MM.1S (cell line): Measurements from ENCODE around the gene TARBP1.

Experiments used
- DNase-seq: peaks from one replicate; pipeline ENCODE4 v3.0.0-alpha.2; 2015
- H2AFZ ChIP-seq: fragments of 300-600 bp; sonication (generic); 2 replicates; pipeline ENCODE4 v1.6.0; 2016; ENCODE audit warnings: antibody characterized with exemption, low read length
- H3F3A ChIP-seq: fragments of 300-600 bp; sonication (generic); 2 replicates; pipeline ENCODE4 v1.6.1; 2016; ENCODE audit warnings: mild to moderate bottlenecking, antibody characterized with exemption, low read length, moderate library complexity, mixed read lengths; ENCODE audit not compliant: insufficient read depth
- H3K27ac ChIP-seq: fragments of 300-600 bp; sonication (generic); 2 replicates; pipeline ENCODE4 v1.5.1; 2016; ENCODE audit warnings: mild to moderate bottlenecking, low read length
- H3K27me3 ChIP-seq: fragments of 300-600 bp; sonication (generic); replicated peaks from 2 replicates; pipeline ENCODE4 v1.6.0; 2016; ENCODE audit warnings: low read length; ENCODE audit not compliant: insufficient read depth
- H3K36me3 ChIP-seq: fragments of 300-600 bp; sonication (generic); replicated peaks from 2 replicates; pipeline ENCODE4 v1.6.1; 2016; ENCODE audit warnings: mild to moderate bottlenecking, low read length, mixed read lengths; ENCODE audit not compliant: insufficient read depth
- H3K4me1 ChIP-seq: fragments of 300-600 bp; sonication (generic); 2 replicates; pipeline ENCODE4 v1.6.1; 2016; ENCODE audit warnings: low read length, mixed read lengths
- H3K4me2 ChIP-seq: fragments of 300-600 bp; sonication (generic); 2 replicates; pipeline ENCODE4 v1.6.0; 2016; ENCODE audit warnings: low read depth, low read length
- H3K4me3 ChIP-seq: fragments of 300-600 bp; sonication (generic); 2 replicates; pipeline ENCODE4 v1.5.1; 2016; ENCODE audit warnings: low read length, mixed read lengths
- H3K79me2 ChIP-seq: fragments of 300-600 bp; sonication (generic); 2 replicates; pipeline ENCODE4 v1.6.1; 2016; ENCODE audit warnings: mixed run types, low read length, mixed read lengths
- H3K9ac ChIP-seq: fragments of 300-600 bp; sonication (generic); 2 replicates; pipeline ENCODE4 v1.6.1; 2016; ENCODE audit warnings: low read length, mixed read lengths
- H3K9me2 ChIP-seq: fragments of 300-600 bp; sonication (generic); replicated peaks from 2 replicates; pipeline ENCODE4 v1.6.1; 2016; ENCODE audit warnings: mild to moderate bottlenecking, low read length, mixed read lengths; ENCODE audit not compliant: insufficient read depth
- H3K9me3 ChIP-seq: fragments of 300-600 bp; sonication (generic); replicated peaks from 2 replicates; pipeline ENCODE4 v1.6.1; 2016; ENCODE audit warnings: mild to moderate bottlenecking, low read length, mixed read lengths; ENCODE audit not compliant: insufficient read depth
- H4K20me1 ChIP-seq: fragments of 300-600 bp; sonication (generic); 2 replicates; pipeline ENCODE4 v1.6.1; 2016; ENCODE audit warnings: mild to moderate bottlenecking, low read length, moderate library complexity, mixed read lengths; ENCODE audit not compliant: insufficient read depth
- EZH2 ChIP-seq: fragments of 300-600 bp; sonication (generic); optimal IDR thresholded peaks from 2 replicates; pipeline ENCODE3; 2017; ENCODE audit warnings: low read depth, mild to moderate bottlenecking, antibody characterized with exemption, low read length, mixed read lengths
- EZH2phosphoT487 ChIP-seq: fragments of 300-600 bp; sonication (generic); IDR thresholded peaks from 2 replicates; pipeline ENCODE4 v1.6.1; 2018; ENCODE audit warnings: antibody characterized with exemption, low read length
- TF ChIP-seq, protein P1 (sequence below): fragments of 300-600 bp; sonication (generic); IDR thresholded peaks from 2 replicates; pipeline ENCODE4 v1.5.1; 2016; ENCODE audit warnings: antibody characterized with exemption, low read length, mixed read lengths

The TARBP1 gene

DNA sequence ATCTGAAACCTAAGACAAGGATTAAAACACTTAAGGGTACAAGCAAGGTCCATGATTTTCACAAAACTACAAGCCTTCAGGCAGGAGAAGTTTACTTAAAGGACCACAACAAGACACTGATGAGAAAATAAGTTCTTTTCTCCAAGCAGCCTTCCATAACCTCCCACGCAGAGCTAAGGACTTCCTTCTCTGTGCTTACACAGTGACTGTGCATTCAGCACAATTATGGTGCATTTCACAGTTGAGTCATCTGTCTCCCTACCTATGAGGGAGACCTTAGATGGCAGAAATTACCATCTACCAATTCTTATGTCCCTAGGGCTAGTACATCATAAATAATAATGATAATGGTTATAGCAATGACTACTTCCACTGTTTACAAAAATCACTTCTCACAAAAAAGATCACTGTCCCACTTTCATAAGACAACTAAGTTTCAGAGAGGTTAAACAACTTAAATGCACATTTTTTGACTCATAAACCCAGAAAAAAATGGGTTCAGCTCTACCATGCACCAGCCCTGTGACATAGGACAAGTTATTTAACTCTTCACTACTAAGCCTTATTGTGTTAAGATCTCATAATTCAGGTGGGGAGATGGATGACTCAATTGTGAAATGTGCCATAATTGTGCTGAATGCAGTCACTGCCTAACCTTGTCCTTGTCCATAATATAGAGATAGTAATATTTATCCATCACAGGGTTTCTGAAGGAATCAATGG, 45.3 kb downstream of the TARBP1 start:
- Histone ChIP-seq H3K9me3 (no peaks in the 10 kb centered on the region), H3K9ac (no peak overlapping the region), H3K4me2 (no peak overlapping the region), H3K27ac (no peak overlapping the region), H3K27me3 (no peaks in the 10 kb centered on the region), H3F3A (no peaks in the 10 kb centered on the region), H2AFZ (no peak overlapping the region), H3K4me3 (no peak overlapping the region), H3K9me2 (no peaks in the 10 kb centered on the region), H3K36me3 (no peaks in the 10 kb centered on the region), H3K4me1 (no peaks in the 10 kb centered on the region), H4K20me1 (no peaks in the 10 kb centered on the region), H3K79me2 (no peaks in the 10 kb centered on the region)
- no peak for DNase-seq
- TF ChIP-seq, protein P1, sequence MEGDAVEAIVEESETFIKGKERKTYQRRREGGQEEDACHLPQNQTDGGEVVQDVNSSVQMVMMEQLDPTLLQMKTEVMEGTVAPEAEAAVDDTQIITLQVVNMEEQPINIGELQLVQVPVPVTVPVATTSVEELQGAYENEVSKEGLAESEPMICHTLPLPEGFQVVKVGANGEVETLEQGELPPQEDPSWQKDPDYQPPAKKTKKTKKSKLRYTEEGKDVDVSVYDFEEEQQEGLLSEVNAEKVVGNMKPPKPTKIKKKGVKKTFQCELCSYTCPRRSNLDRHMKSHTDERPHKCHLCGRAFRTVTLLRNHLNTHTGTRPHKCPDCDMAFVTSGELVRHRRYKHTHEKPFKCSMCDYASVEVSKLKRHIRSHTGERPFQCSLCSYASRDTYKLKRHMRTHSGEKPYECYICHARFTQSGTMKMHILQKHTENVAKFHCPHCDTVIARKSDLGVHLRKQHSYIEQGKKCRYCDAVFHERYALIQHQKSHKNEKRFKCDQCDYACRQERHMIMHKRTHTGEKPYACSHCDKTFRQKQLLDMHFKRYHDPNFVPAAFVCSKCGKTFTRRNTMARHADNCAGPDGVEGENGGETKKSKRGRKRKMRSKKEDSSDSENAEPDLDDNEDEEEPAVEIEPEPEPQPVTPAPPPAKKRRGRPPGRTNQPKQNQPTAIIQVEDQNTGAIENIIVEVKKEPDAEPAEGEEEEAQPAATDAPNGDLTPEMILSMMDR = no peak
- no peak for TF ChIP-seq EZH2
- TF ChIP-seq EZH2phosphoT487 = no peak

DNA sequence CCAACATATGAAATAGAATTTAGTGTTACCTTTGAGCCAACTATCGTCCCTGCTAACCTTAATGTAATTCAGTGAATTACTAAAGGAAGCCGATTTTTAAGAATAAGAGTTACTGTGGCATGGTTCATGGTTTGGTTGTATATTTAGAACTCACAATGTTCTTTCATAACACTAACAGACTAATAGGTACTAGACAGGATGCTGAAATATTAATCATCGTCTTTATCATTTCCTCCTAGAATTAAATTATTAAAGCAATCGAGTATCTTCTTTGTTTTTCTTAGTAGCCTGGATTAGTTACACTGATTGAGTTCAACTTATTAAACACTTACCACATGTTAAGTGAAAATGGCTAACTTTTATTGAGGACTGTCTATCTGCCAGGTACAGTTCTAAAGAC, 47.7 kb downstream of the TARBP1 start:
- H3K4me3 ChIP-seq = no peak overlapping the region
- H3K79me2 ChIP-seq = no peaks in the 10 kb centered on the region
- TF ChIP-seq EZH2 = no peak
- TF ChIP-seq EZH2phosphoT487 = no peak
- TF ChIP-seq, protein P1 = no peak
- H3K4me2 ChIP-seq = no peak overlapping the region
- H3K36me3 ChIP-seq = no peaks in the 10 kb centered on the region
- no peaks in the 10 kb centered on the region for H3K4me1 ChIP-seq
- no peaks in the 10 kb centered on the region for H3K9me2 ChIP-seq
- no peaks in the 10 kb centered on the region for H4K20me1 ChIP-seq
- H3K27ac ChIP-seq = no peak overlapping the region
- H3K27me3 ChIP-seq = no peaks in the 10 kb centered on the region
- no peak for DNase-seq
- no peak overlapping the region for H2AFZ ChIP-seq
- no peaks in the 10 kb centered on the region for H3K9me3 ChIP-seq
- no peaks in the 10 kb centered on the region for H3F3A ChIP-seq
- no peak overlapping the region for H3K9ac ChIP-seq

DNA sequence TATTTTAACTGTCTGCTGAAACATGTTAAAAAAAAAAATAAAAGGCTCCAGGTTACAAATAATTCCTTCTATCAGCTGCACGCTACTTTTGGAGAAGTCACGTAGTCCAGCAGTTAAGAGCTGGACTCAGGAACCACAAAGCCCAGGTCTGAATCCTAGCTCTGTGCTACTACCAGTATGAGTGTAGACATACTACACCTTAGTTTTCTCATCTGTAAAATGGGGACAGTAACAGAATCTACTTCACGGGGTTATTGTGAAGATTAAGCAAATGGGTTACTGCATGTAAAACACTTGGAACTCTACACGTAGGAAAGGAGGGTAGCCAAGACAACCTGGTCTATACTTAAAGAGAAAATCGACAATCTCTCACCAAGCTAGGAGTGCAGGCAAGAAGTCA, 48.3 kb downstream of the TARBP1 start:
- Histone ChIP-seq H3K9ac (no peak overlapping the region), H2AFZ (no peak overlapping the region), H3K27me3 (no peaks in the 10 kb centered on the region), H3K4me2 (no peak overlapping the region), H3K9me3 (no peaks in the 10 kb centered on the region), H3K4me3 (no peak overlapping the region), H3K9me2 (no peaks in the 10 kb centered on the region), H3K36me3 (no peaks in the 10 kb centered on the region), H3K27ac (no peak overlapping the region), H3K79me2 (no peaks in the 10 kb centered on the region), H3K4me1 (no peaks in the 10 kb centered on the region), H3F3A (no peaks in the 10 kb centered on the region), H4K20me1 (no peaks in the 10 kb centered on the region)
- TF ChIP-seq EZH2phosphoT487 = no peak
- no peak for TF ChIP-seq EZH2
- TF ChIP-seq, protein P1 = no peak
- DNase-seq = no peak
